HG03558 (cell line): ENCODE results near the gene CYBRD1.
"Not testable (repeated sequence)": the region's sequence is repeated elsewhere in the genome, so short reads cannot be mapped to it uniquely, and the experiment has no call there.

Source experiments
- ATAC-seq: cut with Tn5 transposase; IDR thresholded peaks from one replicate; pipeline ENCODE4 v1.9.1; 2021; ENCODE audit warnings: moderate number of reproducible peaks; ENCODE audit not compliant: unreplicated experiment; ENCODE audit errors: extremely low read depth

The CYBRD1 gene

DNA sequence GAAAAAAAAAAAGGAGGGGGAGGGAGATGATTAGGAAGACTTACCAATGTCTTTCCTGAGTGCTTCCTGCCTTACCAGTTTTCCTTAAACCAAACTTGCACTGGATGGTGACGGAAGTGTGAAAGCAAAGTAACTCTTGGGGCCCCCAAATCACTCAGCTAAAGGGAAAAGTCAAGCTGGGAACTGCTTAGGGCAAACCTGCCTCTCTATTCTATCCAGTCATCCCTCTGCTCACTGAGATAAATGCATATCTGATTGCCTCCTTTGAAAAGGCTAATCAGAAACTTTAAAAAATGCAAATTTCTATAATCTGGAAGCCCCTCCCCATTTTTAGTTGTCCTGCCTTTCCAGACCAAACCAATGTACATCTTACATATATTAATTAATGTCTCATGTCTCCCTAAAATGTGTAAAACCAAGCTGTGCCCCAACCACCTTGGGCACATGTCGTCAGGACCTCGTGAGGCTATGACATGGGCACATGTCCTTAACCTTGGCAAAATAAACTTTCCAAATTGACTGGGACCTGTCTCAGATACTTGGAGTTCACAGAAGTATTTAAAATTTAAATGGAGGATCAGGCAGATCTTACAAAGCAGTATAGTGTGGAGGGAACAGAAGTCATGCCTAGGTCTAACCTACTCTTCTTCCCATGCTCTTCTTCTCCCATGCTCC lies 7.2 kb upstream of the CYBRD1 start:
- ATAC-seq = no peak

DNA sequence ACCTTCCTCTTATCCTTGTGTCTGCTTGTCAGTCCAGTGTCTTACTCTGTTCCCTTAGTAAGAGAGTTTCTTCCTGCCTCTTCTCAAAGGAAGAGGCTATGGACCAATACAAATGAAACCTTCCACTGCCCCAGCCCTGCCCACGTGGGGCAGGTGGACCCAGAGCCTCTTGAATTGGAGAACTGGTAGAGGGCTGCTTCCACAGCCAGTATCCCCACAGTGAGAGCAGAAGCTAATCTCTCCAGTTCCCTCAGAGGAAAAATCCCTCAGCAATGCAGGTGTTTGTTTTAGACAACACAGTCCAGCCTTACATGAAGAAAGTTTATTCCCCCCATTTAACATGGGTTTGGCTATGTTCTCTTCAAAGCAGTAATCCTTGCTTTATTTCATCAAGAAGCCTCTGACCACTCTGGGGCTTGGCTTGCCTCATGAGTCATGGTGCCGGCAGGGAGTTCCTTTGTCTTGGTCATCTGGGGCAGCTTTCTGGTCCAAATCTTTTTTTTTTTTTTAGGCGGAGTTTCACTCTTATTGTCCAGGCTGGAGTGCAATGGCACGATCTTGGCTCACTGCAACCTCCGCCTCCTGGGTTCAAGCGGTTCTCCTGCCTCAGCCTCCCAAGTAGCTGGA lies 6.5 kb upstream of the CYBRD1 start:
- no peak for ATAC-seq

DNA sequence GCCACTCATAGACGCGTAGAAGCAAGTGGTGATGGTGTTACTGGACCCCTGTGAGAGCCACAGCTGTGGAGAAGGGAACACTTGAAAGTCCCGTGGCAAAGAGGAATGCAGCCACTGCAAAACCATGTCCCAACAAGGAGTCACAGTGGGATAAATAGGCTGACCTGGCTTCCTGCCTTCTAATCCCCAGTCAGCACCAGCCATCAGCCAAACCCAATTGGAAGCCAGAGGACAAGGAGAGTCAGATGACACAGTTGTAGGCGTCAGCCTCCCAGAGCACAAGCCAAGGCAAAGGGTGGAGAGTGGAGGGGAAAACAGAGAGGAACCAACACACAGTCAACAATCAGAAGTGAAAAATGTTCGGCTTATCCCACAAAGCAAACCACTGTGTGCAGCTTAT lies 5.5 kb upstream of the CYBRD1 start:
- ATAC-seq = no peak

DNA sequence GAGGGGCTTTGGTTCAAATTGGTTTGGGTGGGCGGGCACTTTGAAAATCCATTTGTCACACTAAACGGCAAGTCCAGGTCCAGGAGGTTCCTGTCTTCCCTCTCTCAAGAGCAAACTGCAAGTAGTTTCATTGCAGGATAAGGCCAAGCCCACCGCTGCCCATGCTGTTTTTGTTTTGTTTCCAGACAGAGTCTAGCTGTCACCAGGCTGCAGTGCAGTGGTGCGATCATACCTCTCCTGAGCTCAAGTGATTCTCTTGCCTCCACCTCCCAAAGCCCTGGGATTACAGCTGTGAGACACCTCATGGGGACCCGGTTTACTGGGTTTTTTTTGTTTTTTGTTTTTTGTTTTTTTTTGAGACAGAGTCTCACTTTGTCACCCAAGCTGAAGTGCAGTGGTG lies 1.8 kb upstream of the CYBRD1 start:
- no peak for ATAC-seq

DNA sequence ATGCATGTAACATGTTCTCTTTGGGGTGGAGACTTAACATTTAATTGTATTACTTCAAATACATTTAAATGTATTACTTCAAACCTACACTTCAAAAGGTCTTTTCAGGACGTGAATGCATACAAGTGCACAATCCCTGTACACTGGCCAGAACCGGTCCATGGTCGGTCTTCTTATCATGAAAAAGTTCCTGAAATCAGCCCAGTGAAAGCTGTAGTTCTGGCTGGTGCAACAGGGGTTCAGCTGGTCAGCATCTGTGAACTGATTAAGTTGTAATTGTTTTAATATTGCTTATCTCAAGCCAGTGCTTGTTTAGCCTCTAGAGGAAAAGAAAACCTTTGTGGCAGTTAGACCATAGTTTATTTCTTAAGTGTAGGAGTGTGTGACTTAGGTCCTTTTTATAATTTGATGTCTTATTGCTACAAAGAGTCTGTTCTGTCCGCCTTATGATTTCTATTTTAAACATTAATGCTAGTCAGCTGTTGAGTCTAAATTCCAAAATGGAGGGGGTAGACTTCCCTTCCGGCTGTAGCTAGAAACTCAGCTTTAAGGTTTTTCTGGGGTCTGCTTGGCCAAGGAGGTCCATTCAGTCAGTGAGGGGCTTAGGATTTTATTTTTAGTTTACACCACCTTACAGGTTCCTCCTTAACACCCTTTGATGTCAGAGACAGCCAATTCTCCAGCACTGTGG lies 768 bp upstream of the CYBRD1 start:
- ATAC-seq = no peak

DNA sequence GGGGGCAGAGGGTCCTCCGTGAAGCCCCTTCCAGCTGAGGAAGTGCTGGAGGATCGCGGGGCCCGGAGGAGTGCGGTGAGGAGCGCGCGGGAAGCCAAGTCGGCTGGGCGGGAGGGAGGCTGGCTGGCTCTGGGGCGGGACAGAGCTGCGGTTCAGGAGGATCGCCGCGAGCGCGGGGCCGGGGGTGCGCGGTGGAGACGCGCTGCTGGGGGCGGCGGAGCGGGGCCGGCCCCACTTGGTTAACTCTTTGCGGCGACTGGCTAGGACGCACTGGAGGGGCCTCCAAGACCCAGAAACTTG lies 464 bp downstream of the CYBRD1 start:
- no peak for ATAC-seq

DNA sequence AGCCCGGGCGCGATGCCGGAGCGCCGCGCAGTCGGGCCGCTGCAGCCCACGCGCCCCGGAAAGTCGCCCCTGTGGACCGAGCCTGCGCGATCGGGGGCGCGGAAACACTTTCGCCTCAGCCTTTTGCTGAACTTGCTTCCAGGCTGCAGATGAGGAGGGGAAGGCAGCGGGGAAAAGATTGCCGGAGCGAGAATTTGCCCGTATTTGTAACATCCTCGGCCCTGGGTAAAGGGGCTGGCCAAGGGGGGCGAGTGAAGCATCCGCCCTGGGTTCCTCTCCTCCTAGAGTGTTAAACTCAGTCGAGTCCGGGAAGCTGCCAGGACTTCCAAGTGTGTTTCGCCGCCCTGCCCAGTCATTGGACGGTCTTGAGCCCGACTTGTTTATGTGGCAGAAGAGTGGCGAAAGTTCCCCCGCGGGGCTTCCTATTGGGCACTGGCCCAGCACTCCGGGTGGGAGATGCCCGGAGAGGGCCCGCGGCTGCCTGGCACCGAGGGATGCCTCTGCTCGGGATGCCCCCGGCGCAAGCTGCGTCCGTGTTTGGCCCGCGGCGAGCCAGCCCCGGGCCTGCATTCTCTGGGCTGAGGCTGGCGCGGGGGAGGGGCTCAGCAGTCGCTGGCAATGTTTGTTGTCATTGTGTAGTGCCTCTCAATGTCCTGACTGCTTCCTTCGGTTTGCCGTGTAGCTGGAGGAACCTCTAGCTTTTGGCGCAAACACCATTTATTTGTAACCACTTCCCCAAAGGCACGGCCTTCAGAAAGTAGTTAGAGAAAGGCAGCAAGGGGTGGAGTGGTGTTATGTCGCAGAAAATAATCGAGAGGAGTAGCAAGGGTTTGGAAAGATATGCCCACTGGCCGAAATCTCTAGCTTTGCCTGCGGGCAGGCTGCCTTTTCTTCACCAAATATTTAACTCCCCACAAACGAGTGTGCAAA lies 1.1 kb downstream of the CYBRD1 start:
- ATAC-seq = no peak

DNA sequence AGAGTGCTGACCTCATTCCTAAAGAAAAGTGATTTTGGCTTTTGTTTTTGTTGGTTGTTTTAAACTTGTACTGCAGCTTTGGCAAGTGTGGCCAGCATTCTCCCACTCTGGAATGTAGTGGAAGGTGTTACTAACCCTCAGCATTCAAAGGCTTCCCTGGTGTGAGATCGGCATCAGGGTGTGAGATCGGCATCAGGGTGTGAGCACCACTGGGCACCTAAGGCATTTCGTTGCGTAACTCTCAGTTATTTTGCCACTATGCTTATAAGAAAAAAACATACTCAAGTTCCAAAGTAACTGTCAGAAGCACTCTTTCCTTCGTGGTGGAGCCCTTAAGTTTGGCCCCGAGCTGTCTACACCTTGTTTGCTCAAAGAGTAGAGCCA lies 1.7 kb downstream of the CYBRD1 start:
- no peak for ATAC-seq

DNA sequence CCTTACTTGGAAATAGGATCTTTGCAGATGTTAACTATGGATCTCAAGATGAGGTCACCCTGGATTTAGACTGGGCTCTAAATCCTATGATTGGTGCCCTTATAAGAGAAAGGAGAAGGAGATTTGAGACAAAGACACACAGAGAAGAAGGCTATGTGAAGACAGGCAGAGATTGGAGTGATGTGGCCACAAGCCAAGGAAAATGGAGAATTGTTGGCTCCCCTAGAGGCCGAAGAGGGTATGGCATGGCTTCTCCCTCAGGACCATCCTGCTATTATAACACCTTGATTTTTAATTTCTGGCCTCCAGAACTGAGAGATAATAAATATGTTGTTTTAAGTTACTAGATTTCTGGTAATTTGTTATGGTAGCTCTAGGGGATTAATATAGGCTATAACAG lies 7.6 kb downstream of the CYBRD1 start:
- ATAC-seq = no peak

DNA sequence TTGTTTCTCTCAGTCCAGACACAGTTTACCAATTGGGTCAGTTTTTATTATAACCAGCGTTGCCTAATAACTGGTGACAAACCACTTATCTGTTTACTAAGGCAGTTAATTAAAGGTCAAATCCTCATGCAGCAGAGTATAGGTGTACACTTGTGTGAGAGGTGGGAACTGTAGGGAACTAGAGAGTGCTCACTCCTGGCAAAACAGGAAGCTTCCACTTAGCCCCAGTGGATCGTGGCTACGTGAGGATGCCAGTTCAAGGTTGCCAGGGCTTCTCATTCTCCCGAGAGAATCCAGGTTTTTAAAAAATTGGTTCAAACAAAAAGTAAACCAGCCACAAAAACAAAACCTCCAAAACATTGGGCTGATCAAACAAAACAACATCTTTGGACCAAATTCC lies 8.1 kb downstream of the CYBRD1 start:
- ATAC-seq = no peak

DNA sequence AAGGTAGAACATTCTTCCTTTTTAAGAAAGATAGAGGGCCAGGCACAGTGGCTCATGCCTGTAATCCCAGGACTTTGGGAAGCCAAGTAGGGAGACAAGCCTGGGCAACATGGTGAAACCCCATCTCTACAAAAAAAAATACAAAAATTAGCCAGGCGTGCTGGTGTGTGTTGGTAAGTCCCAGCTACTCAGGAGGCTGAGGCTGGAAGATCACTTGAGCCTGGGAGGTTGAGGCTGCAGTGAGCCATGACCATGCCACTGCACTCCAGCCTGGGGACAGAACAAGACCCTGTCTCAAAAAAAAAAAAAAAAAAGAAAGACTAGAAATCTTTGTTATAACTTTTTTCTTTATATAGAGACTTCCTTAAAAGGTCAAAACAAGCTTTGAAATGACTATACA lies 8.6 kb downstream of the CYBRD1 start:
- ATAC-seq = not testable (repeated sequence)

DNA sequence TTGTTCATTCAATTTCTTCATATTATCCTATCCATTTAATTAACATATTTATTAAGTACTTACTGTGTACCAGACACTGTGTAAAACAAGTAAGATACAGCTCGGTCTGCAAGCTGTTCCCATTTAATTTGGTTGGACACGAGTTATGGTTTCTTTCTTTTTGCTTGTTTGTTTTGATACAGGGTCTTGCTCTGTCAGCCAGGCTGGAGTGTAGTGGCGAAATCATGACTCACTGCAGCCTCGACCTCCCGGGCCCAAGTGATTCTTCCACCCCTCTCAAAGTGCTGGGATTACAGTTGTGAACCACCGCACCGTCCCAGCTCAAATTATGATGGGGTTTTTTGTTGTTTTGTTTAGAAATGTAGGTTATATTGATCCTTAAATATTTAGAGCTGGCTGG lies 9.0 kb downstream of the CYBRD1 start:
- ATAC-seq = no peak

DNA sequence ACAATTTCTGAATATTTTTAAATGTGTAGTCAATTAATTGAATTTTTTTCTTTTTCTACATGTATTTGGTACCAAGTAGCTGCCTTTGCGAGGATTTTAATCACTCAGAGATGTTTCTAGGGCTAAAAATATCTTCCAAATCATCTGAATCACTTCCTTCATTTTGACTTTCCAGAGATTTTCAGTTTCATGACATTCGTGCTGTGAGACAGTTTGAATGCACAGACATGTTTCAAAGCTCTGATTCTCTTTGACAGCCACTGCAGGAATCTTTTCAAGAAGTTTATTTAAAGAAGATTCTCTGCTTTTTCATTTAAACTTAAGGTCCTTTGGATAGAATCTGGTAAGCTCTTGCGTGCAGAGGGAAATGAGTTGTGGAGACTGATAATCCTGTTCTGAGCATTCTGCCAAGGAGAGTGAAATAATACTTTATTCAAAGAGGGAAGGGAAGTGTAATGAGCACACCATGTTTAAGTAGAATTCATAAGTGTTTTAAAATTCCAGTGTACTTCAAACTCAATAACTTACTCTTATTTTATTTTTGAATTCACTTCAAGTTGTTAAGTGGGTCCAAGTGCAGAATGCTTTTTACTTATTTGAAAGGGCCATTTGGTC lies 9.7 kb downstream of the CYBRD1 start:
- ATAC-seq = no peak

DNA sequence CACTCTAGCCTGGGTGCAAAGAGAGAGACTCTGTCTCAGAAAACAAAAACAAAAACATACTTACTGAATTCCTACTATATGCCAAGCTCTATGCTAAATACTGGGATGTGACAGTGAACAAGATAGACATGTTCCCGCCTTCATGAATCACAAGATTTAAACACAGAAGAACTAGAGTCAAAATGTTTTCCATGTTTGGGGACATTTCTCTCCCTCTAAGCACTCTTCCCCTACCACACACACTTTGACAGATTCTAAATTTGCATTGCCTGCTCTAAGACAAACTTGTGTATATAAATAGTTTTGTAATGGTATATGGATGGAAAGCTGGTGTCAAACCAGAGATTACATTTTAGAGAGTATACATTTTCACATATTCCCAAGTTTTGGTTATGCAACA lies 11.1 kb downstream of the CYBRD1 start:
- ATAC-seq = no peak

DNA sequence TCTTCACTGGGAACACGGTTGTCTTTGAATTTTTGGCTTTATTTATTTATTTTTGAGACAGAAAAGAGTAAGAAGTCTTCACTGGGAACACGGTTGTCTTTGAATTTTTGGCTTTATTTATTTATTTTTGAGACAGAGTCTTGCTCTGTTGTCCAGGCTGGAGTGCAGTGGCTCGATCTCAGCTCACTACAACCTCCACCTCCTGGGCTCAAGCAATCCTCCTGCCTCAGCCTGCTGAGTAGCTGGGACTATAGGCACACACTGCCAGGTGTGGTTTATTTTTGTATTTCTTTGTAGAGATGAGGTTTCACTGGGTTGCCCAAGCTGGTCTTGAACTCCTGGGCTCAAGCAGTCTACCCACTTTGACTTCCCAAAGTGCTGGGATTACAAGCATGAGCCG lies 13.3 kb downstream of the CYBRD1 start:
- not testable (repeated sequence) for ATAC-seq

DNA sequence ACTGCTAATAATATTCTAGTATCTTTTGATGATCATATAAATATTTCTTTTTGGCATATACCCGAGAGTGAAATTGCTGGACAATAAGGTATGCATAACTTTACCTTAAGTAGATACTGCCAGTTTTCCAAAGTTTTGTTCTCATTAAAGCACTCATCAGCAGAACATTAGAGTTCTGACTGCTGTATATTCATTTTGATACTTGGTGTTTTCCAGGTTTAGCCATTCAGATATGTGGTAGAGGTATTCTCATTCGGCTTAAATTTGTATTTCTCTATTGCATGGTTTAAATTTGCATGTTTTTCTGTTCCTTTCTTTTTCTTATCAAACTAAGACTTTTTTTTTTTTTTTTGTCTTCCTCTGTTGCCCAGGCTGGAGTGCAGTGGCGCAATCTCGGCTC lies 18.2 kb downstream of the CYBRD1 start:
- ATAC-seq = no peak

DNA sequence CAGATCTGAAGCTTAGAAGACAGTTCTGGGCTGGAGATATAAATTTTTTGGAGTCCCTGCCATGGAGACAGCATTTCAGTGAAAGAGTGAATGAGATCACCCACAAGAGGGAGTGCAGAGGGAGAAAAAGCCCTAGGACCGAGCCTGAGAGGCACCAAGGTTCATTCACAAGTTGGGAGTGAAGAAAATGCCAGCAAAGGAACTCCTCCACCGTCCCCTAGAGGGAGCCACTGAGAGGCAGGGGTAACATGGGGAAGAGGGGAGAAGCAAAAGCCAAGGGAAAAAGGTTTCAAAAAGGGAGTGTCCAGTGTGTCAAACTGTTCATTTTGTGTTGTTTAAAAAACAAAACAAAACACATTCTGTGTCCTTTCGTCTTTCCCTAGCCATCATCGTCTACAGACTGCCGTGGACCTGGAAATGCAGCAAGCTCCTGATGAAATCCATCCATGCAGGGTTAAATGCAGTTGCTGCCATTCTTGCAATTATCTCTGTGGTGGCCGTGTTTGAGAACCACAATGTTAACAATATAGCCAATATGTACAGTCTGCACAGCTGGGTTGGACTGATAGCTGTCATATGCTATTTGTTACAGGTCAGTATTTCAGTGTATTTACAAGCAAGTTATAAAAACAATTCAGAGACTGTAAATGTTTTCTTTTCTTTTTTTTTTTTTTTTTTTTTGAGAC lies 19.1 kb downstream of the CYBRD1 start:
- ATAC-seq = no peak

DNA sequence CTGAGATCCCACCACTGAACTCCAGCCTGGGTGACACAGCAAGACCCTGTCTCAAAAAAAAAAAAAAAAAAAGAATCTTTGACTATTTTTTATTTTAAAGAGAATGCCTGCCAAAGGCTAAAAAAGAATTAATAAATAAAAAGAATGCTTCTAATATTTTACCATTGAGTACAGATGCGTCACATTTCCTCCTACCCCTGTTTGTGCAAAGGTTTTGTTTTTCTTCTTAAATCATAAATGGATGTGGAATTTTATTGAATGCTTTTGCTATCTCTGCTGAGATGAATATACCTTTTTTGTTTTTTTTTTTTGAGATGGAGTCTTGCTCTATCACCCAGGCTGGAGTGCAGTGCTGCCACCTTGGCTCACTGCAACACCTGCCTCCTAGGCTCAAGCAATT lies 22.8 kb downstream of the CYBRD1 start:
- ATAC-seq = no peak

DNA sequence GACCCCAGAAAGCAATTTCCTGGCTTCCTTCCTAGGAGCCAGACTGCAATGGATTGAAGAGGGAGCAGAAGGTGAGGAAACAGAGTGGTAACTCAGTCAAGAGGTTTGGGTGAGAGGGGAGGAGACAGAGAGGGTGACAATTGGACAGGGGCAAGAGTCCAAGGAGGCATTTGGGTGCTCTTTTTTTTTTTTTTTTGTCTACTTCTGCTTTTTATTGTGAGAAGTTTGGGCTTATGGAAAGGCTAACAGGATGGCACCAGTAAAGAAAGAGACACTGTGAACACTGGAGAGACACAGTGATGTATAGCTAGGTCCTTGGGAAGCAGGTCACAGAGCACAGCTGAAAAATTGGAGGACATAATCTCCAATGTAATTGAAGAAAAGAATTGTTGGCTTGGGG lies 25.0 kb downstream of the CYBRD1 start:
- no peak for ATAC-seq

DNA sequence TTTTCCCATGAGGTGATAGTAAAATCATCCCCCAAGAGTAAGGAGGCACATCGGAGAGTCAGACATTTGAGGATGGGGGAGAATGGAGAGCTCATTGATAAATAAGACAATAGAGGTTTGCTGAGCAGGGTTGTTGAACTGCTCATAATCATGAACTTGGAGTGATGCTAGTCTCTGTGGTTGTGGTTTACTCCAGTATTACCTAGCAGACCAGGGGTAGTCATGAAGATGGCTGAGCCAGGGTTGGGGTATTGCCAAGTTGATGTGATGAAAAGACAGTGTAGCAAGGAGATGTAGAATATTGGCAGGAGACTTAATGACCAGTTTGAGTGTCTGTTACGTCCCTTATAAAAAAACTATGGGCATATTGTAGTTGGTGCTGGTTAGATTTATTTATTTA lies 25.4 kb downstream of the CYBRD1 start:
- no peak for ATAC-seq
